ENCODE measurements around the gene E4F1.

The E4F1 gene

DNA sequence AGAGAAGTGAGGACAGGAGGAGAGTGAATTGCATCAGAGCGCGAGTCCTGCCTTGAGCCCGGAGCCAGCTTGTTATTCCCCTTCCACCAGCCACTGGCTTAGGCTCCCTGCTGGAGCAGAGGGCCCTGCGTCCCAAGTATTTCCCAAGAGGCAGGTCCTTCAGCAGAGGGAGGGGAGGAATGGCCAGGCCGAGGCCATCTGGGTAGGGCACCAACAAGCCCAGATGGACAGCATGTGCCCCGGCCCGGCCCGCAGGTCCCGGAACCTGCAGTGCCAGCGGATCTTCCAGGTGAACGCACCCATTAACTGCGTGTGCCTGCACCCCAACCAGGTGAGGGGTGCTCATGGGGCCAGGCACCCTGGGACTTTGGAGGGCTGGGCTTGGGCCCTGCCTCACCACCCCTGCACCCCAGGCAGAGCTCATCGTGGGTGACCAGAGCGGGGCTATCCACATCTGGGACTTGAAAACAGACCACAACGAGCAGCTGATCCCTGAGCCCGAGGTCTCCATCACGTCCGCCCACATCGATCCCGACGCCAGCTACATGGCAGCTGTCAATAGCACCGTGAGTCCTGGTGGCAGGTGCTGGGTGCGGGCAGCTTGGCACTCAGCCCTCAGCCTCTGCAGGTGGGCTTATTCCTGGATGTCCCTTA is 16.5 kb upstream of the E4F1 start:
- Histone ChIP-seq H3K4me1 (ENCODE audit: control insufficient read depth, insufficient read depth, low read length) (peaks cover 7% of the 10 kb centered on the region), H3K4me3 (ENCODE audit: low read length) (no peak overlapping the region)

DNA sequence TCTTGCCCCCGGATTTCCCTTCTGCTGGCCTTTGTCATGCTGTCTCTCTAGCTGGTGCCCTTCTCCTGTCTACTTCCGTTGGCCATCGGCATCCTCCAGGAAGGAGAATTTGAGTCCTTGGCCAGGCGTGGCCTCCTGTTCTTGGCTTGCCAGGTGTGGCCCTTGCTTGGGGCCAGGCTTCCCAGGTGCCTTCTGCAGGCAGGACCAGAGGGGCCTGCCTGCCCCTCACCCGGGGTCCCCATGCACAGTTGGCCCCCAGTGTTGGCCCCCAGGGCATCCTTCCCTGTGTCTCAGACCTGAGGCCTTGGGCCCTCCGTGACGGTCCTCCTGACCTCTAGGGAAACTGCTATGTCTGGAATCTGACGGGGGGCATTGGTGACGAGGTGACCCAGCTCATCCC is 15.5 kb upstream of the E4F1 start:
- H3K9me3 ChIP-seq (ENCODE audit: control insufficient read depth, insufficient read depth, low read length): no peaks in the 10 kb centered on the region
- H3K27ac ChIP-seq (ENCODE audit: low read length): no peak overlapping the region
- no peak for DNase-seq (ENCODE audit: low read depth, low spot score)
- H3K36me3 ChIP-seq (ENCODE audit: control insufficient read depth, insufficient read depth, low read length): peaks cover 37% of the 10 kb centered on the region
- H3K4me3 ChIP-seq (ENCODE audit: low read length): no peak overlapping the region
- no CpG with 5 or more reads among the region's 9 CpGs for WGBS (ENCODE audit: insufficient coverage, insufficient read length)
- H3K27me3 ChIP-seq (ENCODE audit: control insufficient read depth, insufficient read depth, low read length): no peaks in the 10 kb centered on the region
- peaks cover 7% of the 10 kb centered on the region for H3K4me1 ChIP-seq (ENCODE audit: control insufficient read depth, insufficient read depth, low read length)

More for the DNA sequence above, 16.5 kb upstream of the E4F1 start:
- no peak for DNase-seq (ENCODE audit: low read depth, low spot score)
- Histone ChIP-seq H3K27ac (ENCODE audit: low read length) (no peak overlapping the region), H3K9me3 (ENCODE audit: control insufficient read depth, insufficient read depth, low read length) (no peaks in the 10 kb centered on the region), H3K27me3 (ENCODE audit: control insufficient read depth, insufficient read depth, low read length) (no peaks in the 10 kb centered on the region), H3K36me3 (ENCODE audit: control insufficient read depth, insufficient read depth, low read length) (peaks cover 28% of the 10 kb centered on the region)
- no CpG with 5 or more reads among the region's 23 CpGs for WGBS (ENCODE audit: insufficient coverage, insufficient read length)

DNA sequence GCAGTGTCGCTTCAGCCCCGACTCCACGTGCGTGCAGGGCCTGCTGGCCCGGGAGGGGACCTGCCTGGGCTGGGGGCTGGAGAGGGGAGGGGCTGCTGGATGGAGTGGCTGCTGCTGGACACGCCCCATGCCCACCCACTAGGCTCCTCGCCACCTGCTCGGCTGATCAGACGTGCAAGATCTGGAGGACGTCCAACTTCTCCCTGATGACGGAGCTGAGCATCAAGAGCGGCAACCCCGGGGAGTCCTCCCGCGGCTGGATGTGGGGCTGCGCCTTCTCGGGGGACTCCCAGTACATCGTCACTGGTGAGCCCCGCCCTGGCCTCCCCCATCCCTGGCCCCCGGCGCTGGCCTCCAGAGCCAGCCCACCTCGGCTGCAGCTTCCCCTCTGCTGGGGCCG is 15.1 kb upstream of the E4F1 start:
- H3K9me3 ChIP-seq (ENCODE audit: control insufficient read depth, insufficient read depth, low read length): no peaks in the 10 kb centered on the region
- no peaks in the 10 kb centered on the region for H3K27me3 ChIP-seq (ENCODE audit: control insufficient read depth, insufficient read depth, low read length)
- peaks cover 7% of the 10 kb centered on the region for H3K4me1 ChIP-seq (ENCODE audit: control insufficient read depth, insufficient read depth, low read length)
- no peak for DNase-seq (ENCODE audit: low read depth, low spot score)
- peaks cover 37% of the 10 kb centered on the region for H3K36me3 ChIP-seq (ENCODE audit: control insufficient read depth, insufficient read depth, low read length)
- no peak overlapping the region for H3K4me3 ChIP-seq (ENCODE audit: low read length)
- no CpG with 5 or more reads among the region's 23 CpGs for WGBS (ENCODE audit: insufficient coverage, insufficient read length)
- no peak overlapping the region for H3K27ac ChIP-seq (ENCODE audit: low read length)

DNA sequence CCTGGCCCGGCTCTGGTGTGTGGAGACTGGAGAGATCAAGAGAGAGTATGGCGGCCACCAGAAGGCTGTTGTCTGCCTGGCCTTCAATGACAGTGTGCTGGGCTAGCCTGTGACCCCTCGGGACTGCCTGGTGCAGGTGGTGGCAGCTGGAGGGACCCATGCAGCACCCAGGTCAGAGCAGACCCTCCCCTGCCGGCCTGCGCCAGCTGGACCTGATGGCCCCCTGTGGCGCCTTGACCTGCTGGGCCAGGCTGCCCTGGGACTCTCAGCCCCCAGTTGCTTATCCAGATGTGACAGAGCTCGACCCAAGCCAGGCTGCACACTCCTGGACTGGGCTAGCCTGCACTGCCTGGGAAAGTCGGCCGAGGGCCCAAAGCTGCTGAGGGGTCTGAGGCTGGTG is 14.6 kb upstream of the E4F1 start:
- Histone ChIP-seq H3K36me3 (ENCODE audit: control insufficient read depth, insufficient read depth, low read length) (peaks cover 37% of the 10 kb centered on the region), H3K4me3 (ENCODE audit: low read length) (no peak overlapping the region), H3K4me1 (ENCODE audit: control insufficient read depth, insufficient read depth, low read length) (peaks cover 7% of the 10 kb centered on the region), H3K9me3 (ENCODE audit: control insufficient read depth, insufficient read depth, low read length) (no peaks in the 10 kb centered on the region), H3K27ac (ENCODE audit: low read length) (no peak overlapping the region), H3K27me3 (ENCODE audit: control insufficient read depth, insufficient read depth, low read length) (no peaks in the 10 kb centered on the region)
- DNase-seq (ENCODE audit: low read depth, low spot score): no peak
- no CpG with 5 or more reads among the region's 9 CpGs for WGBS (ENCODE audit: insufficient coverage, insufficient read length)

DNA sequence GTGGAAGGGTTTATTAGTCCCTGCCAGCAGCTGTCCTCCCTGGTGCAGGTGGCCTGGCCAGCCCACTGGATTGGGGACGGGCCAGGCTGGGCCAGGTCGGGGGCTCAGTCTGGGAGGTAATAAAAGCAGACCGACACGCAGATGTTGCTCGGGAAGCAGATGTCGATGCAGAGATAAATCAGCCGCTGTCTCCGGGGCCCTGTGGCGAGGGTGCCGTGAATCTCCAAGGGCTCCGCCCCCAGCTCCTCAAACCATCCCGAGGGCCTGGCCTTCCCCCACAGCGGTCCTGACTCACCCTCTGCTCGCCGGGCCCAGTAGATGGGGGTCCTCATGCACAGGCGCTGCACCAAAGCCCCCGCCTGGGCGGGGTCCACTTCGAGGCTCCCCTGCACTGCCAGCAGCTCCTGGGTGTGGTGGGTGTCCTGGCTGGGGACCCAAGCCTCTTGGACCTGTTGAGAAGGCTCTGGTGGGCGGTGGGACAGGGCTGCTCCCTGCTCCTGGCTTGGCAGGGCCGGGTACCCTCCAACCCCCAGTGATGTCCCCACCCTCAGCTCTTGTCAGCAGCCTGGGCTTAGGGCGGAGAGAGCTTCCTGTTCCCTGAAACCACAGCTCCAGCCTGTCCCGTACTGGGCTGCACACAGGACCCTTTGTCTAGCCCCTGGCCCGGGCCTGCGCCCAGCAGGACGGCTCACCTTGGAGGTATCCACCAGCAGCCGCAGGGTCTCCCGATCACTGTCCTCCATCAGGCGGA is 14.0 kb upstream of the E4F1 start:
- Histone ChIP-seq H3K4me1 (ENCODE audit: control insufficient read depth, insufficient read depth, low read length) (peaks cover 7% of the 10 kb centered on the region), H3K36me3 (ENCODE audit: control insufficient read depth, insufficient read depth, low read length) (peaks cover 37% of the 10 kb centered on the region), H3K27me3 (ENCODE audit: control insufficient read depth, insufficient read depth, low read length) (no peaks in the 10 kb centered on the region), H3K27ac (ENCODE audit: low read length) (no peak overlapping the region), H3K4me3 (ENCODE audit: low read length) (no peak overlapping the region), H3K9me3 (ENCODE audit: control insufficient read depth, insufficient read depth, low read length) (no peaks in the 10 kb centered on the region)
- no CpG with 5 or more reads among the region's 29 CpGs for WGBS (ENCODE audit: insufficient coverage, insufficient read length)
- no peak for DNase-seq (ENCODE audit: low read depth, low spot score)

DNA sequence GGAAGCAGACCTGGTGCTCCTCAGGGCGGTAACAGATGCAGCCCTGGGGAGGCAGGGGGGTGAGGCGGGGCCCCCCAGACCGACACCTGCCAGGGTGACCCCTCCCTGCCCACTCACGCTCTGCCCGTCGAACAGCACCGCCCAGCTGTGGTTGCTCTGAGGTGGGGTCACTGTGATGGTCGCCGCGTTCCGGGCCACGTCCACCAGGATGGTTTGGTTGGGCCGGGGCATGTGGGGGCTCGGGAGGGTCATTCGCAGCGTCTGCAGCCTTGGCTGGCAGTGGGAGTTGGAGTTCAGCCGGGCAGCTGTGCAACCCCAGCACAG is 13.4 kb upstream of the E4F1 start:
- H3K27me3 ChIP-seq (ENCODE audit: control insufficient read depth, insufficient read depth, low read length): no peaks in the 10 kb centered on the region

DNA sequence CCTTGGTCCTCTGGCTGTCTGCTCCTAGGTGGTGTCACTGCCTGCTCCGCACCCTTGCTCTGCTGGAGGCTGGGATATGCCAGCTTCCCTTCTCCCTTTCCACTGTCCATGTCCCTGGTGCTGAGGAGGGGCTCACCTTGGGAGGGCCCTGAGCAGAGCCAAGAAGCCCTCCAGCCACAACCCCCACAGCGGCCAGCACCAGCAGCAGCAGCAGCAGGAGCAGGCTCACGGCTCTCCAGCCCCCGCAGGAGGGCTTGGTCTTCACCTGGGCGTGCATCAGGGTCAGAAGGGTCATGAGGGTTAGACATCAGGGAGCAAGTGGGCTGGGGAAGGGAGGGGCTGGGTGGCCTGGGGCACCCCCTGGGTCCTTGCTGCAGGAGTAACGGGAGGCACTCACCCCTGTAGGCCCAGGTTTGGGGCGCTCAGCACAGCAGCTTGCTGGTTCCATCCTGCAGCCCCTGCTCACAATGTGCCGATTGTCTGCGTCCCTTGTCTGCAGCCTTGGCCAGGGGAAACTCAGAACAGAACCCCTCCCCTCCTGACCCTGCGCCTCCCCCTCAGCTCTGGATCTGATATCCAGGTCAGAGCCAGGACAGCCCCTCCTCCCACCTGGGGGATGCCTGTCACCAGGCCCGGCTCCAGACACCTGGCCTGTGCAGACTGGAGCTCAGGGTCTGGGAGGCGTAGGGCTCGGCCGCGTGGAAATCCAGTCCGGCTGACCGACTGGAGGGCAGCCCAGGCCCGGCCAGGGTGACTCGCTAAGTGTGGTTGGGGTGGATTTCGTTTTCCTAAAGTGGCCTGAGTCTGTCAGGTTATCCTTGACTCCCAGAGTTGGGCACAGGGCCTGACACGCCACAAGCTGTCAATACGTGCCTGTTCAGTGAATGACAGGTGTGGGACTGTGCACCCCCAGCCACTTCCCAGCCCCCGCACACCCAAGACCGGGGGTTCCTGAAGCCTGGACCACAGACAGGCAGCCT is 12.7 kb upstream of the E4F1 start, which contains the start of gene BRICD5:
BRICD5 (minus strand) TSS at position 478 of the 980 bp plus-strand sequence; CDS start at position 448, 30 bp downstream.
- no peak within 1 kb of the TSS for H3K27ac ChIP-seq (ENCODE audit: low read length)
- no CpG with 5 or more reads among the region's 24 CpGs for WGBS (ENCODE audit: insufficient coverage, insufficient read length)

More for the DNA sequence above, 13.4 kb upstream of the E4F1 start:
- Histone ChIP-seq H3K36me3 (ENCODE audit: control insufficient read depth, insufficient read depth, low read length) (peaks cover 37% of the 10 kb centered on the region), H3K27ac (ENCODE audit: low read length) (no peak overlapping the region), H3K9me3 (ENCODE audit: control insufficient read depth, insufficient read depth, low read length) (no peaks in the 10 kb centered on the region), H3K4me3 (ENCODE audit: low read length) (no peak overlapping the region), H3K4me1 (ENCODE audit: control insufficient read depth, insufficient read depth, low read length) (peaks cover 7% of the 10 kb centered on the region)
- WGBS (ENCODE audit: insufficient coverage, insufficient read length): no CpG with 5 or more reads among the region's 17 CpGs
- no peak for DNase-seq (ENCODE audit: low read depth, low spot score)

DNA sequence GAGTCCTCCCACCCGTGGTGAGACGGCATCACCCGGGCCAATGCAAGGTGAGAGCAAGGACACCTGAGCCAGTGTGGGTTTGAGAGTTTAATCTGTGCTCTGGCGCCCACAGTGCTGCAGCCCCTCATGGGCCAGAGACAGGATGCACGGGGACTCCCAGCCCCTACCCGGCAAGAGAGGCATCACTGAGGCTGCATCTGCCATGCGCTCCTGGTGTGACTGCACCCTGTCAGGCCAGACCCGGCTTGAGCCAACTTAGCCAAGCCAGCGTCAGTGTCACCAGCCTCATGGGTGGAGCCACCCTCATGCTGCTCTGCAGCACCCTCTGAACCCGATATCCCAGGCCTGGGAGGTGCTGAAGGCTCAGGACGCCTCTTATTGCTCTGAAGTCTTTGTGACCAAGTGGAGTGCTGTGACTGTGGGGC is 11.5 kb upstream of the E4F1 start:
- H3K9me3 ChIP-seq (ENCODE audit: control insufficient read depth, insufficient read depth, low read length): no peaks in the 10 kb centered on the region
- H3K4me1 ChIP-seq (ENCODE audit: control insufficient read depth, insufficient read depth, low read length): peaks cover 7% of the 10 kb centered on the region
- WGBS (ENCODE audit: insufficient coverage, insufficient read length): no CpG with 5 or more reads among the region's 11 CpGs
- peaks cover 35% of the 10 kb centered on the region for H3K36me3 ChIP-seq (ENCODE audit: control insufficient read depth, insufficient read depth, low read length)
- DNase-seq (ENCODE audit: low read depth, low spot score): no peak
- no peaks in the 10 kb centered on the region for H3K27me3 ChIP-seq (ENCODE audit: control insufficient read depth, insufficient read depth, low read length)
- no peak overlapping the region for H3K4me3 ChIP-seq (ENCODE audit: low read length)
- H3K27ac ChIP-seq (ENCODE audit: low read length): no peak overlapping the region

More for the DNA sequence above, 12.7 kb upstream of the E4F1 start, which contains the start of gene BRICD5:
- H3K4me3 ChIP-seq (ENCODE audit: low read length): no peak within 1 kb of the TSS
- H3K36me3 ChIP-seq (ENCODE audit: control insufficient read depth, insufficient read depth, low read length): peaks cover 37% of the 10 kb centered on the region
- no peaks in the 10 kb centered on the region for H3K9me3 ChIP-seq (ENCODE audit: control insufficient read depth, insufficient read depth, low read length)
- H3K27me3 ChIP-seq (ENCODE audit: control insufficient read depth, insufficient read depth, low read length): no peaks in the 10 kb centered on the region
- H3K4me1 ChIP-seq (ENCODE audit: control insufficient read depth, insufficient read depth, low read length): peaks cover 7% of the 10 kb centered on the region
- no peak for DNase-seq (ENCODE audit: low read depth, low spot score)

DNA sequence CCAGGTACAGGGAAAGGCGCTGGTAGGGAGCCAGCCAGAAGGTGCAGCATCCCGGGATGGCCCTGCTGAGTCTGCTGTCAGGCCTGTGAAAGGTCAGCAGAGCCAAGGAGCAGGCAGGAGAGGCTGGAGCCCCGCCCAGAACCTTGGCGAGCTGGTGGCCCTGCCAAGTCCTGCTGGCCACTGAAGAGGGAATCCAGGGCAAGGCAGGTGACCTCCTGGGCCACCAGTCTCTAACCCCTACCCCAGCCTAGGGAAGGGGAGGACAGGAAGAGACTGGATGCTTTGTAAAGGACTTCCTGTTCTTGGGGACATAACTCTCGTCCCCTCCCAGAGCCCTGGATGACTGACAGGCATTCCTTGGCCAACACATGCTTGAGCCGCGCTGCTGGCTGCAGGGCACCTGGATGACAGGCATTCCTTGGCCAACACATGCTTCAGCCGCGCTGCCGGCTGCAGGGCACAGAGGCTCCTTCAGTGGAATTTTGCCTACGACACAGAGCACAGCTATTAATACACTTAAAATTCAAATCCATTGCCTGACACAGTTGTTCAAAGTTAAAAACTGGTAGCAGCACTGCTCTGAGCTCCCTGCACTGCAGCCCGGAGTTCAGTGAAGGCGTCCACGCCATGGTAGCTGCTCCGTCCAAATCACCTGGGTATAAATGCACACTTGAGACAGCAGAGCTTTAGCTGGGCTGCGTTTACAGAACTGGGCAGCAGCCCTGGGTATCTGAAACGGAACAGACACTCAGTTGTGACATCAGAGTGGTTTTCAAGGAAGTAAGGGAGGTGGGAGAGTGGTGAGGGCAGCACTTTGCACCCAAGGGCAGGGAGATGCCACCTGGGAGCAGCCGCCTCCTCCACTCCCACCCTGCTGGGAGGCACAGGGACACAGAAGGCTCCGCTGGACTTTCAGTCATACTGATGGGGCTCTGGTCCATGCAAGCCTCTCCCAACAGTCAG is 10.7 kb upstream of the E4F1 start:
- Histone ChIP-seq H3K4me3 (ENCODE audit: low read length) (no peak overlapping the region), H3K36me3 (ENCODE audit: control insufficient read depth, insufficient read depth, low read length) (peaks cover 29% of the 10 kb centered on the region), H3K4me1 (ENCODE audit: control insufficient read depth, insufficient read depth, low read length) (peaks cover 7% of the 10 kb centered on the region), H3K27me3 (ENCODE audit: control insufficient read depth, insufficient read depth, low read length) (no peaks in the 10 kb centered on the region), H3K9me3 (ENCODE audit: control insufficient read depth, insufficient read depth, low read length) (no peaks in the 10 kb centered on the region), H3K27ac (ENCODE audit: low read length) (no peak overlapping the region)
- no CpG with 5 or more reads among the region's 19 CpGs for WGBS (ENCODE audit: insufficient coverage, insufficient read length)
- DNase-seq (ENCODE audit: low read depth, low spot score): no peak
